Measurements from ENCODE around the gene PDS5B. TPM values are rescaled to one million over a fixed set of nuclear protein-coding genes. Genes with fewer than 3 reads are reported as not detected.

Gene PDS5B
- total RNA-seq, 1 experiment from 2014 or later = 25.4 TPM

DNA sequence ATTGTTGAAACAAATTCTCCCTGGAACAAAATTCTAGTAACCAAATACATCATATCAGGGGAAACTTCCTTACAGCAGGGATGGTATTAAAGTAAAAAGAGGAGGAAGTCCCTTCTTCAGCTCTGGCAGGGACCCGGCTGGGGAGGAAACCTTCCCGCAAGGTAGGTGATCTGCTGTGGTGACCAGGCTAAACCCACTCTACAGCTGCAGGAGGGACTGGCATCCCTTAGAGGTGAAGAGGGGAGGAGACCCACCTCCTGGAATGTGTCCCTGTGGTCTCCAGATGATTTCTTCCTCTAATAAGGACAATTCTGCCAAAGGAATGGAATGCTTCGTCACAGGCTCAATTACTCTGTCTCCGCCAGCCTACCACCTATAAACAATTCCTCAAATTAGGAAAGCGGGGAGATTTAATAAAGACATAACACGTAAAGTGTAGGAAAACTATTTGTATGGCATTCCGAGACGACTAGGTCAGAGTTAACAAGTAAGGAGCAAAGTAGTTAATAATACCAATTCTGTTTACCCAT, 637 bp upstream of the PDS5B start:
- Mint-ChIP-seq H3K36me3 (ENCODE audit: insufficient read depth, unreplicated experiment) (no peaks in the 10 kb centered on the region), H3K27me3 (ENCODE audit: insufficient read depth, unreplicated experiment) (no peaks in the 10 kb centered on the region), H3K9me3 (ENCODE audit: unreplicated experiment) (no peaks in the 10 kb centered on the region), H3K4me1 (ENCODE audit: insufficient read depth, unreplicated experiment) (peaks cover 29% of the 10 kb centered on the region), H3K4me3 (ENCODE audit: unreplicated experiment) (peak overlapping the region; percentile 79), H3K27ac (ENCODE audit: low read depth, unreplicated experiment) (peak overlapping the region; percentile 22)
- ChIA-PET POLR2A (interaction anchor here (0.6 to 1.6 kb wide), 18 partner anchors 15 to 957 kb away, joined by 3 to 14 read pairs (median 4); no protein-coding TSS in a partner anchor), CTCF (interaction anchor here (0.6 to 3.2 kb wide), 14 partner anchors 41 to 685 kb away, joined by 3 to 11 read pairs (median 4); no protein-coding TSS in a partner anchor)
- BruUV-seq (replicated peaks) = TSS peak; percentile 40
- DNase-seq (ENCODE audit: unreplicated experiment) = no peak
- TF ChIP-seq, protein P1, sequence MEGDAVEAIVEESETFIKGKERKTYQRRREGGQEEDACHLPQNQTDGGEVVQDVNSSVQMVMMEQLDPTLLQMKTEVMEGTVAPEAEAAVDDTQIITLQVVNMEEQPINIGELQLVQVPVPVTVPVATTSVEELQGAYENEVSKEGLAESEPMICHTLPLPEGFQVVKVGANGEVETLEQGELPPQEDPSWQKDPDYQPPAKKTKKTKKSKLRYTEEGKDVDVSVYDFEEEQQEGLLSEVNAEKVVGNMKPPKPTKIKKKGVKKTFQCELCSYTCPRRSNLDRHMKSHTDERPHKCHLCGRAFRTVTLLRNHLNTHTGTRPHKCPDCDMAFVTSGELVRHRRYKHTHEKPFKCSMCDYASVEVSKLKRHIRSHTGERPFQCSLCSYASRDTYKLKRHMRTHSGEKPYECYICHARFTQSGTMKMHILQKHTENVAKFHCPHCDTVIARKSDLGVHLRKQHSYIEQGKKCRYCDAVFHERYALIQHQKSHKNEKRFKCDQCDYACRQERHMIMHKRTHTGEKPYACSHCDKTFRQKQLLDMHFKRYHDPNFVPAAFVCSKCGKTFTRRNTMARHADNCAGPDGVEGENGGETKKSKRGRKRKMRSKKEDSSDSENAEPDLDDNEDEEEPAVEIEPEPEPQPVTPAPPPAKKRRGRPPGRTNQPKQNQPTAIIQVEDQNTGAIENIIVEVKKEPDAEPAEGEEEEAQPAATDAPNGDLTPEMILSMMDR (IDR thresholded peaks at IDR 0.05; ENCODE audit: unreplicated experiment) = no peak
- intact Hi-C loops (cut with micrococcal nuclease) = loop anchor here (1.0 to 10.0 kb wide), 4 partner anchors 84 to 1139 kb away; no protein-coding TSS in a partner anchor

DNA sequence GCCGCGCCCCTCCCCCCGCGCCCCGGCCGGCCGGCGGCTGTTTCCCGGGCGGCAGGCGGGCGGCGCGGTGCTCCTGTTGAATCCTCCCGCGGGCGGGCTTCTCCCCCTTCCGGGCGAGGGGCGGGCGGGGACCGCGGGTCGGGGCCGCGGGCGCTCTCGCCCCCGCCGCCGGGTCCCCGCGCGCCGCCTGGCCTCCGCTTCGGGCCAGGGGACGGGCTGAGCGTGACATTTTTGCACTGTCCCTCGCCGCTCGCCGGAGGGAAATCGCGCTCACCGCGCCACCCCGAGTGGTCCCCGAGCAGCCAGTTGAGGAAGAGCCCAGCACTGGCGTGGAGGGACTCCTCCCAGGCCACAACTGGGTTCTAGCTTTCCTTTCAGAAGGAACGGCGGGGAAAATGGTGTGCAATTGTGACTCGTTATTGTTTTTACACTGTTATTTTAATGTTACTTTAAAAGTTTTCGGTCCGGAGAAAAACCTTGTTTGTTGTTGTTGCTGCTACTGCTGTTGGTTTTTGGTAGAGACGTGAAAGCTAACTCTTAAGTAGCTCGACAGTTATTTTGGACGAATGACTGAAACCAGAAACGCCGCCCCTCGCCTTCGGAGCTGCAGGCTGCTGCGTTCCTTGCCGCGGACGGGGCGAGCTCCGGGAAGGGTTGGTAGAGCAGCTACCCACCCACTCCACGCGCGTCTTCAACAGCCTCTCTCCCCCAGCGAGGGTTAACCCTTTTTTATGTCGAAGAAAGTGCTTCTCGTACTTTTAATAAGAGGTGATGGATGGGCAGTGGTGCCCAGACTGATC, 959 bp downstream of the PDS5B start:
- TF ChIP-seq, protein P1 (IDR thresholded peaks at IDR 0.05; ENCODE audit: unreplicated experiment) = peak; percentile 12
- peak; percentile 55 for DNase-seq (ENCODE audit: unreplicated experiment)
- BruUV-seq (replicated peaks) = no TSS peak
- Mint-ChIP-seq H3K4me3 (ENCODE audit: unreplicated experiment) (peak overlapping the region; percentile 86), H3K9me3 (ENCODE audit: unreplicated experiment) (no peaks in the 10 kb centered on the region), H3K36me3 (ENCODE audit: insufficient read depth, unreplicated experiment) (no peaks in the 10 kb centered on the region), H3K27me3 (ENCODE audit: insufficient read depth, unreplicated experiment) (no peaks in the 10 kb centered on the region), H3K4me1 (ENCODE audit: insufficient read depth, unreplicated experiment) (peaks cover 30% of the 10 kb centered on the region), H3K27ac (ENCODE audit: low read depth, unreplicated experiment) (peak overlapping the region; percentile 85)
- POLR2A ChIA-PET = interaction anchor here (0.6 to 2.6 kb wide), 24 partner anchors 12 to 1064 kb away, joined by 3 to 20 read pairs (median 4); partner anchors contain the start of genes N4BP2L2 and STARD13
- CTCF ChIA-PET = interaction anchor here (0.6 to 2.8 kb wide), 23 partner anchors 9 to 956 kb away, joined by 3 to 42 read pairs (median 4); partner anchors contain the start of gene N4BP2L2
- intact Hi-C loops (cut with micrococcal nuclease) = loop anchor here (1.0 to 10.0 kb wide), 4 partner anchors 52 to 1138 kb away; no protein-coding TSS in a partner anchor

GRCh38 chr13:32587811-32588170, 1.5 kb downstream of the PDS5B start:
- peak overlapping the region; percentile 86 for H3K4me3 Mint-ChIP-seq (ENCODE audit: unreplicated experiment)
- intact Hi-C loops (cut with micrococcal nuclease) = loop anchor here (1.0 to 10.0 kb wide), 4 partner anchors 52 to 1137 kb away; no protein-coding TSS in a partner anchor
- peak overlapping the region; percentile 85 for H3K27ac Mint-ChIP-seq (ENCODE audit: low read depth, unreplicated experiment)
- ChIA-PET CTCF (interaction anchor here (0.6 to 2.8 kb wide), 23 partner anchors 9 to 955 kb away, joined by 3 to 42 read pairs (median 4); partner anchors contain the start of gene N4BP2L2), POLR2A (interaction anchor here (0.6 to 2.6 kb wide), 24 partner anchors 11 to 1064 kb away, joined by 3 to 20 read pairs (median 4); partner anchors contain the start of genes N4BP2L2 and STARD13)
- BruUV-seq (replicated peaks) = TSS peak; percentile 44
- TF ChIP-seq, protein P1 (IDR thresholded peaks at IDR 0.05; ENCODE audit: unreplicated experiment) = no peak
- H3K27me3 Mint-ChIP-seq (ENCODE audit: insufficient read depth, unreplicated experiment) = no peaks in the 10 kb centered on the region
- H3K36me3 Mint-ChIP-seq (ENCODE audit: insufficient read depth, unreplicated experiment) = no peaks in the 10 kb centered on the region
- DNase-seq (ENCODE audit: unreplicated experiment) = peak; percentile 42
- no peaks in the 10 kb centered on the region for H3K9me3 Mint-ChIP-seq (ENCODE audit: unreplicated experiment)
- peaks cover 36% of the 10 kb centered on the region for H3K4me1 Mint-ChIP-seq (ENCODE audit: insufficient read depth, unreplicated experiment)

- CTCF ChIA-PET = interaction anchor here (0.7 to 2.8 kb wide), 7 partner anchors 13 to 696 kb away, joined by 4 to 42 read pairs (median 11); no protein-coding TSS in a partner anchor
- Mint-ChIP-seq H3K27ac (ENCODE audit: low read depth, unreplicated experiment) (peak overlapping the region; percentile 85), H3K9me3 (ENCODE audit: unreplicated experiment) (no peaks in the 10 kb centered on the region), H3K4me1 (ENCODE audit: insufficient read depth, unreplicated experiment) (peaks cover 42% of the 10 kb centered on the region), H3K36me3 (ENCODE audit: insufficient read depth, unreplicated experiment) (no peaks in the 10 kb centered on the region), H3K4me3 (ENCODE audit: unreplicated experiment) (peak overlapping the region; percentile 86), H3K27me3 (ENCODE audit: insufficient read depth, unreplicated experiment) (no peaks in the 10 kb centered on the region)
- POLR2A ChIA-PET = interaction anchor here (0.6 to 2.6 kb wide), 13 partner anchors 12 to 1054 kb away, joined by 3 to 20 read pairs (median 4); partner anchors contain the start of gene STARD13
- BruUV-seq (replicated peaks) = no TSS peak
- TF ChIP-seq, protein P1 (IDR thresholded peaks at IDR 0.05; ENCODE audit: unreplicated experiment) = no peak
- DNase-seq (ENCODE audit: unreplicated experiment) = no peak
- intact Hi-C loops (cut with micrococcal nuclease) = loop anchor here (10.0 kb wide), 1 partner anchor 636 kb away; no protein-coding TSS in a partner anchor
These were observed 2.5 kb downstream of the PDS5B start for GRCh38 chr13:32588736-32589135.
